Muscle layer of colon (tissue), 2 donors: ENCODE data around the gene CEBPE.
"Not testable (repeated sequence)": the region's sequence is repeated elsewhere in the genome, so short reads cannot be mapped to it uniquely, and the experiment has no call there.

Experiments
- H3K27ac ChIP-seq: one replicate; pipeline ENCODE4 v1.7.0; 2013; ENCODE audit warnings: low read depth, mild to moderate bottlenecking, low read length, moderate library complexity
- H3K27me3 ChIP-seq, 2 donors: one replicate each; pipeline ENCODE4 v1.7.0; 2013; ENCODE audit warnings: low read length in 2 of 2, mild to moderate bottlenecking in 2 of 2; ENCODE audit not compliant: insufficient read depth in 2 of 2, control insufficient read depth in 1 of 2
- H3K36me3 ChIP-seq: one replicate; pipeline ENCODE4 v1.7.0; 2013; ENCODE audit warnings: mild to moderate bottlenecking, low read length; ENCODE audit not compliant: insufficient read depth
- H3K4me1 ChIP-seq: one replicate; pipeline ENCODE4 v1.7.0; 2013; ENCODE audit warnings: mild to moderate bottlenecking, low read length; ENCODE audit not compliant: insufficient read depth
- H3K4me3 ChIP-seq, 2 donors: one replicate each; pipeline ENCODE4 v1.7.0; 2013; ENCODE audit warnings: low read length in 2 of 2, low read depth in 1 of 2, mild to moderate bottlenecking in 1 of 2, moderate library complexity in 1 of 2
- H3K9ac ChIP-seq: one replicate; pipeline ENCODE4 v1.7.0; 2013; ENCODE audit warnings: low read length
- H3K9me3 ChIP-seq: one replicate; pipeline ENCODE4 v1.7.0; 2013; ENCODE audit warnings: mild to moderate bottlenecking, low read length
- donor health status: abdominal sarcoma.
- donor health status: Adenocarcinoma of cecum.

CEBPE gene

DNA sequence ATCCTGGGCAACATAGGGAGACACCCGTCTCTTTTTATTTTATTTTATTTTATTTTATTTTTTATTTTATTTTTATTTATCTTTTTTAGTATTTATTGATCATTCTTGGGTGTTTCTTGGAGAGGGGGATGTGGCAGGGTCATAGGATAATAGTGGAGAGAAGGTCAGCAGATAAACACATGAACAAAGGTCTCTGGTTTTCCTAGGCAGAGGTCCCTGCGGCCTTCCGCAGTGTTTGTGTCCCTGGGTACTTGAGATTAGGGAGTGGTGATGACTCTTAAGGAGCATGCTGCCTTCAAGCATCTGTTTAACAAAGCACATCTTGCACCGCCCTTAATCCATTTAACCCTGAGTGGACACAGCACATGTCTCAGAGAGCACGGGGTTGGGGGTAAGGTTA, 11.4 kb downstream of the CEBPE start:
- H3K4me1 ChIP-seq, H3K36me3 ChIP-seq, H3K9ac ChIP-seq, H3K27me3 ChIP-seq, H3K27ac ChIP-seq, H3K4me3 ChIP-seq, H3K9me3 ChIP-seq: not testable (repeated sequence)

DNA sequence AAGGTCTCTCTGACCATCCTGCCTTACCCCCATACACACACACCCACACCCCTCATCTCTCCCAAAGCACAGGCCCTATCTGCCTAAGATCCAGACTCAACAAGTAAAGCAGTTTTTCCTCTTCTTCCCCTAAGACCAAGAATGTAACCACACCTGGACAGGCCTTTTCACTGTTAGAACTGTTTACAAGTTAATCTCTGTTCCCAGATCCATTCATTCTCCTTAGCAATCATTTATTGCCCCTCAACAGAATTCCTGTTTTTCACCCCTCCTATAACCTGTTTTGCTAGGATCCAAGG, 12.4 kb downstream of the CEBPE start:
- Histone ChIP-seq H3K27me3 (no peaks in the 10 kb centered on the region), H3K36me3 (no peaks in the 10 kb centered on the region), H3K9me3 (no peaks in the 10 kb centered on the region), H3K4me3 (no peak overlapping the region), H3K27ac (no peak overlapping the region), H3K4me1 (no peaks in the 10 kb centered on the region), H3K9ac (no peak overlapping the region)

DNA sequence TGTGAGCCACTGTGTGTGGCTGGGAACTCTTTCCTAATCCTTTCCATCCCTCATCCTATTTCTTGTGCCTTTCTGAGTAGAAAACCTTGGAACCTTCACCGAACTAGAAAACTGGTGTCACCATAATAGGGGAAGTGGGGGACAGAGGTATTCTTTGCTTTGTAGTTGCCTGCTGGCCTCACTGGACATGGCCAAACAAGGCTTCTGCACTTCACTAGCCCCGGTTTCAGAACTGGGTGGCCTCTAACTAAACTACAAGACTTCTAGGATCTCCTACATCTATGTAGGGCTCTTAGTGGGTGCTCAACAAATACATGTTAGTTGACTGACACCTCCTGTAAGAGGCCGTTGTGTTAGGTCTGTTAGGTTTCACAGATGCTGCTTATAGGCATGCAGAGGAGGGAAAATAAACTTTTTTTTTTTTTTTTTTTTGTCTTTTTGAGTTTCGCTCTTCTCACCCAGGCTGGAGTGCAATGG, 13.7 kb downstream of the CEBPE start:
- Histone ChIP-seq H3K4me1 (no peaks in the 10 kb centered on the region), H3K9ac (no peak overlapping the region), H3K27me3 (no peaks in the 10 kb centered on the region), H3K27ac (no peak overlapping the region), H3K36me3 (no peaks in the 10 kb centered on the region), H3K9me3 (no peaks in the 10 kb centered on the region), H3K4me3 (no peak overlapping the region)

DNA sequence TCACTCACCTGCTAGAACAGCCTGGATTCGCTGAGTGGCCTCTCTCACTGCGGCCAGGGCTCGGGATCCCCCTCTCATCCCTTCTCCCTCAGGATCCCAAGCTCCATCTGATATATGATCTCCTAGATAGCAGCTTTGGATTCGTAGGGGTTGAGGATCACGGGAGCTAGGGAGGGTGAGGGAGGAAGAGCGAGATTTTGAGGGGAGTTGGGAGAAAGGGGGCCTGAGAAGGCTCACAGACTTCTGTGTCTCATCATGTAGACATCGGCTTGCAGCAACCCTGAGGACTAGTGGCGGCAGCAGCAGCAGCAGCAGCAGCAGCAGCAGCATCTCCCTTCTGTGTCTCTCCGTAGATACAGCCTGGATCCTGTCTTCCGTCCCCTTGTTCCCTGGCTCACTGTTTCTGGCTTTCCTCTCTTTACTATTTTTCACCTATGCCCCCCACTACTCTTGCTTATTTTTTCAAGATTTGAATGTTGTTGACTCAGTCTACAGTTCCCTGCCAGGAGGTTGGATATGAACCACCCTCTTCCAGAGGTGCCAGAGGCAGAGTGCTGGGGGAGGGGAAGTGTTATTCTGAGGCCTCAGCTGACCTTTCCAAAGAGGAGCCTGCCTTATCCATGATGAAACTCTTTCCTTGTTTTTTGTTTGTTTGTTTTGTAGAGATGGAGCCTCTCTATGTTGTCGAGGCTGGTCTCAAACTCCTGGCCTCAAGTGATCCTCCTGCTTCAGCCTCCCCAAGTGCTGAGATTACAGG, 14.3 kb downstream of the CEBPE start, which contains the start of gene CIROP:
Gene CIROP (minus strand): TSS at position 399 of the 757 bp plus-strand sequence. CDS start 69 bp downstream, at position 330.
- Histone ChIP-seq H3K9ac (no peak within 1 kb of the TSS), H3K27me3 (no peaks in the 10 kb centered on the region), H3K27ac (no peak within 1 kb of the TSS), H3K9me3 (no peaks in the 10 kb centered on the region), H3K36me3 (no peaks in the 10 kb centered on the region), H3K4me1 (no peaks in the 10 kb centered on the region), H3K4me3 (no peak within 1 kb of the TSS)

DNA sequence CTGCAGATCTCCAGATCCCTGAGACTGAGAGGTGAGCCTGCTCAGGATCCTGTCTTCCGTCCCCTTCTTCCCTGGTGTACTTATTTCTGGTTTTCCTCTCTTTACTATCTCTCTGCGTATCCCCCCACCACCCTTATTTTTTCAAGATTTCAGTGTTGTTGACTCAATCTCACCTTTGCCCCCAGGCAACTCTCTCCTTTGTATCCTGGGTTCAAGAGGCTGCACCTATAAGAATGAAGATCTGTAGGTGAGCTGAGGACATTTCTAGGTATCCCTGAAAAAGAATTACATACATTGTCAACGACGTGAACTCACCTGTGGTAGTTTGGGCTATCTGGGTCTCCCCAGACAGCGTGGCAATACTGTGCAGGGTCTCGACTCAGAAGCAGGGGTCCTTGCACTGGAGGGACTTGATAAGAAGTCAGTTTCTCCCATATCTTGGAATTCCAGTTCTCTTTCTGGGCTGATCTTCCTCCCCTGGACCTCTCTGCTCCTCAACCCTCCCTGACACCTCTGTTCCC, 14.9 kb downstream of the CEBPE start:
- Histone ChIP-seq H3K9ac (no peak overlapping the region), H3K9me3 (no peaks in the 10 kb centered on the region), H3K36me3 (peaks cover under 1% of the 10 kb centered on the region), H3K4me3 (no peak overlapping the region), H3K27ac (no peak overlapping the region), H3K4me1 (no peaks in the 10 kb centered on the region), H3K27me3 (no peaks in the 10 kb centered on the region)

DNA sequence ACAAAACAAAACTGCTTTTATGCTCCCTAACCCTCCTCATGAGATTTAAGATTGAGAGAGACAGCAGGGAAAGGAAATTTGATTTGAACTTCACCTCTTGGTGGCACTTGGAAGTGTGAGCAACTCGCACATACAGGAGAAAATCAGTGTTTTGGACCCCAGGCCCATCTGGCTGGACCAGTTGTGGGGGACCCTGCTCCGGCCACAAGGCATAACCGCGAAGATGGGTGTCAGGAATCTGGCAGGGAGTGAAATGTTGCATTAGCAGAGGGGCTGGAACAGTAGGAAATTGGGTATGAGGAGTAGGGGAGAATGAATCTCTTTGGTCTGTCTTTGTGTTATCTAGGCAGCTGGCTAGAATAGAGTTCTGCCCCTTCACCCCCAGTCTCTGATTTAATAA, 15.5 kb downstream of the CEBPE start:
- H3K4me1 ChIP-seq: no peaks in the 10 kb centered on the region
- no peaks in the 10 kb centered on the region for H3K9me3 ChIP-seq
- H3K36me3 ChIP-seq: peaks cover 6% of the 10 kb centered on the region
- H3K27ac ChIP-seq: no peak overlapping the region
- H3K27me3 ChIP-seq: no peaks in the 10 kb centered on the region
- H3K9ac ChIP-seq: no peak overlapping the region
- H3K4me3 ChIP-seq: no peak overlapping the region

DNA sequence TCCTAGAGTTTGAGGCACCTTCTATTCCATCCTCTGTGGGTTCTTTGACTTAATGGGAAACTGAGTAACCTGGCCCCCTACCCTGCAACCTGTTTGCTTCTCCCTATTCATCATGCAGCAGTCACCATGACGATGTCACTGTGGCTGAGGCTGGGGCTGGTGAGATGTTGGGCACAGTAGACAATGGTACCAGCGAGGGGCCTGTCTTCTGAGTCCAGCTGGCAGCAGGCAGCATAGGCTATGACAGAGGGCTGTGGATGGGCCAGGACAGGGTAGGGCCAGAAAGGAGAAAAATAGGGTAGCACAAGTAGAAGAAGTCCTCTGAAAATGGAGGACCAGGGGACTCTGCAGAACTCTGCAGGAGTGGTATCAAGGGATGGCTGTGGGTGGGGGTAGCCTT, 16.3 kb downstream of the CEBPE start:
- H3K4me1 ChIP-seq: no peaks in the 10 kb centered on the region
- no peaks in the 10 kb centered on the region for H3K27me3 ChIP-seq
- H3K36me3 ChIP-seq: peaks cover 13% of the 10 kb centered on the region
- H3K9me3 ChIP-seq: no peaks in the 10 kb centered on the region
- no peak overlapping the region for H3K4me3 ChIP-seq
- H3K27ac ChIP-seq: no peak overlapping the region
- no peak overlapping the region for H3K9ac ChIP-seq

DNA sequence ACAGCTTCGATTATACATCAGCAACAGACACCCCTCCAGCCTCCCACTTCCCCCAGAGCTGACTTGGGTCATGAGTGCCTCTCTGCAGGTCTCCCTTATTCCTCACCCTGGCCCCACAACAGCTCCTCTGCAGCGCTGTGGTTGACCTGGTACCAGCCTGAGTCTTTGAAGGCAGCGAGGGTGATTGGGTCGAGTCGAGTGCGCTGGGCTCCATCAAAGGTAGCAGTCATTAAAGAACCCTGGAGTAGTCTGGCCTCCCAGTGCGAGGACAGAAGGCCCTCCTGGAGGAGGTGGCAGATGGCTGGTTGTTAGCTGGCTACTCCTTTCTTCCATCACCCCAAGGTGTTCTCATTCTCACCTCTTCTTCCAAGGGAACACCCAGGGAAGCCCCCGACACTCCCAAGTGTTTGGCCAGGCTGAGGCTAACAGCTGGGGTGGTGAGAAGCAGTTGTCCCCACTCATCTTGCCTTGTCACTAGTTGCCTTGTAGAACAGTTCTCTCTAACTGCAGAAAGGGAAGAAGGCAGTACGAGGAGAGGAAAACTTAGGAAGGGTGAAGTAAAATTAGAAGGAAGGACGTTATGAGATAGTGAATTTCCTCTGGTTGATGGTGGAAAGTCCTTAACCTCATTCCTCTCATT, 16.9 kb downstream of the CEBPE start:
- H3K9ac ChIP-seq: no peak overlapping the region
- H3K9me3 ChIP-seq: no peaks in the 10 kb centered on the region
- no peak overlapping the region for H3K4me3 ChIP-seq
- H3K27me3 ChIP-seq: no peaks in the 10 kb centered on the region
- peaks cover 20% of the 10 kb centered on the region for H3K36me3 ChIP-seq
- no peak overlapping the region for H3K27ac ChIP-seq
- peaks cover 5% of the 10 kb centered on the region for H3K4me1 ChIP-seq

DNA sequence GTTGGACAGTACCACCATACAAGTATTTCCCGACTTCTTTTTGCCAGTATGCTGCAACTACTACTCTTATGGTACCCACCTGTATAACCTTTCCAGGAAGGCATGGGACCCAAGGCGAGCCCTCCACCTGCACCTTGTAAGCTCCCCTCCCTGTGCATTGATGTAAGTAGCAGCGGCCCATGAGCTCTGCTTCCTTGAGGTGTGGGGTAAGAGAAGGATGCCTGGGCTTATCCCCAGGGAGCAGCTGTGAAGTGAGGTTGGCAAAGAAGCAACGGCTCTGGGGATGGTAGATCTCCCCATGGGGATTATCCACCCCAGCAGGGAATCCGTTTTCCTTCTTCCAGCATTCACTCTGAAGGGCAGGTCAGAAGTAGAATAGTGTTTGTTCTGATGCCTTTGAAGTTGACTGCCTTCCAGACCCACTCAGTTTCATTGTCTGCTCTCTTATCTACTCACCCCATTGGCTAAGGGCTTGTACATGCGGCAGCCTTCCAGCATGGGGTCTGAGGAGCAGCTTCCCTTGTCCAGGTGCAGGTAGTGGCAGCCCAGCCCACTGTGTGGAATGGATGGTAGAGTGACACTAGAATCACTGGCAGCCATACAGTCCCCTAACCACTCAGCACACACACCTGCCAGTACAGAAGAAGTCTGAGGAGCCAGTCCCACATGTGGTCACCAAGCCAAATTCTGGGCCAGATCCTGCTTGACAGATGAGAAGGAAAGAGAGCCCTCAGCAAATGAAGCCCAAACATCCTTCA, 17.7 kb downstream of the CEBPE start:
- no peak overlapping the region for H3K9ac ChIP-seq
- H3K27ac ChIP-seq: no peak overlapping the region
- H3K4me3 ChIP-seq: no peak overlapping the region
- H3K27me3 ChIP-seq: no peaks in the 10 kb centered on the region
- peaks cover 12% of the 10 kb centered on the region for H3K4me1 ChIP-seq
- H3K9me3 ChIP-seq: no peaks in the 10 kb centered on the region
- H3K36me3 ChIP-seq: peaks cover 26% of the 10 kb centered on the region

DNA sequence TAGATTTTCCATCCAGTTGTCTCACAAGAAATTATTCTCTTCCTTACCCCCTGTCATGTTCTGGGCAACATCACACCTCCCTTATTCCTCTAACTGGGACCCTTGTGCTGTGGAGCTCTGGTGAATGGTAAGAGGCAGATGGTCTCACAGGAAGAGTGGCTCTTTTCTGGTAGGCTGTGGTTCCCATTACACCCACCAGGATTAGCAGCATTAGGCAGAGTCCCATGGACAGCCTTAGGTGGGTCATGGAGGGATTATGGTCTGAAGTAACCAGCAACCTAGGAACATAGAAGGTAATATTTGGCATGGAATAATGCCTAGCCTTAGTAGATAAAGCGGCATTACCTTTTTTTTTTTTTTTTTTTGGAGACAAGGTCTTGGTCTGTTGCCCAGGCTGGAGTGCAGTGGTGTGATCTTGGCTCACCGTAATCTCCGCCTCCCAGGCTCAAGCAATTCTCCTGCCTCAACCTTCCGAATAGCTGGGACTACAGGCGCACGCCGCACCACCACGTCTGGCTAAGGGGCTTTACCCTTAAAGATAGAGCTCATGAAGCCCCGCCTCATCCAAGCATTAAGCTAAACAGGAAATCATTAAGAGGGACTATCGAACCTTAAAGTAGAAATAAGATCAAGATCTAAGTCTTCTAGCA, 19.7 kb downstream of the CEBPE start:
- H3K9me3 ChIP-seq: no peaks in the 10 kb centered on the region
- peaks cover 26% of the 10 kb centered on the region for H3K36me3 ChIP-seq
- no peak overlapping the region for H3K9ac ChIP-seq
- no peak overlapping the region for H3K27ac ChIP-seq
- no peaks in the 10 kb centered on the region for H3K27me3 ChIP-seq
- H3K4me1 ChIP-seq: peaks cover 12% of the 10 kb centered on the region
- H3K4me3 ChIP-seq: no peak overlapping the region

DNA sequence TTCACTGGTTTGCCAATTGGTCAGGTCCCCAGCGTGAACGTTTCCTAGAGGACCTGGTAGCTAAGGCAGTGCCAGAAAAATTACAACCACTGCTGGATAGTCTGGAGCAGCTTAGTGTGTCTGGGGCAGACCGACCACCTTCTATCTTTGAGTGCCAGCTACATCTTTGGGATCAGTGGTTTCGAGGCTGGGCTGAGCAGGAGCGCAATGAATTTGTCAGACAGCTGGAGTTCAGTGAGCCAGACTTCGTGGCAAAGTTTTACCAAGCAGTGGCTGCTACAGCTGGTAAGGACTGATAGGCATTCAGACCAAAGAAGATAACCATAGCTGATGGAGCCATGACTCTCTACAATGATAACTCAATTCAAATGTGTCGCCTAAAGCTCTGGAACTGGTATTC, 21.3 kb downstream of the CEBPE start:
- H3K27me3 ChIP-seq: no peaks in the 10 kb centered on the region
- H3K4me3 ChIP-seq: no peak overlapping the region
- peaks cover 26% of the 10 kb centered on the region for H3K4me1 ChIP-seq
- no peak overlapping the region for H3K27ac ChIP-seq
- no peaks in the 10 kb centered on the region for H3K9me3 ChIP-seq
- peaks cover 31% of the 10 kb centered on the region for H3K36me3 ChIP-seq
- H3K9ac ChIP-seq: no peak overlapping the region
